GM12892 (cell line): Measurements from ENCODE around the gene MLXIPL.

Experiments used
- POLR2AphosphoS5 ChIP-seq: IDR thresholded peaks from 2 replicates; pipeline ENCODE4 v1.6.1; 2011; ENCODE audit warnings: low read depth, low read length, control low read depth
- TAF1 ChIP-seq: IDR thresholded peaks from 2 replicates; pipeline ENCODE4 v1.6.1; 2011; ENCODE audit warnings: low read depth, mild to moderate bottlenecking, control low read depth, low read length, borderline replicate concordance

DNA sequence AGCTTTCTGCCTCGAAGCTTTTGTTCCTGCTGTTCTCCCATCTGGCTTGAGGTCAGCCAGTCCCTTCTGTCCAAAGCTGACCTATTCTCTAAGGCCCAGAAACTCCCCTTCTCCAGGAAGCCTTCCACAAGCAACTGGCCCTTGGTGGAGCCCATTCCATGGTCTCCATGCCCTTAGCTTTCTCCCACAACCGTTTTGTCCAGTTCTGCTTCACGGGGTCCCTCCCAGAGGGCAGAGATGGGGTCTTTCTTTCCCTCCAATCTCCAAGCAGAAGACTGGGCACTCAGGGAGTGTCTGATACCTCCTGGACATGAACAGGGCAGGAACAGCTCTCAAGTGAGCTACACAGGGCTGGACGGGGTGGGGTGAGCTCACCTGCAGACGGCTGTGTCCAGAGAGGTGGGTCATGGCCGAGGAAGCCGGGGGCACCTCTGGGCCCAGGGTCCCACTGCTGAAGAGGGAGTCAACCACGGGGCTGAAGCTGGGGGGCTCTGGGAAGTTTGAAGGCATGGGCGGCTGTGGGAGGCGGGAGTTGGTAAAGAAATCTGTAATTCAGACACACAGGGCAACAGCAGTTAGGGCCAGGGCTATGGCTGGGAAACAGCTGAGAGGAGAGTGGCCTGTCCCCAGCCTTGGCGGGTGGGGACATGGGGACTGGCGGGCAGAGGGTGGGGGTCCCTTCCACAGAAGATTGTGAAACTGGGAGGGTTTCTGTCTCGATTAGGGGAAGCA, 25.0 kb downstream of the MLXIPL start:
- TF ChIP-seq TAF1 = no peak
- TF ChIP-seq POLR2AphosphoS5 = no peak
